HepG2 (cell line): ENCODE measurements around the gene EWSR1. TPM values are rescaled to one million over a fixed set of nuclear protein-coding genes. Genes with fewer than 3 reads are reported as not detected.

Experiments
- BCL6 ChIP-seq: IDR thresholded peaks from 2 replicates; pipeline ENCODE4 v1.6.1; 2016; ENCODE audit warnings: missing genetic modification reagents, missing compliant biosample characterization
- CHCHD3 ChIP-seq: sonication (generic); formaldehyde crosslinking; IDR thresholded peaks from 2 replicates; pipeline ENCODE4 v1.8.0; 2022; ENCODE audit warnings: mild to moderate bottlenecking, missing genetic modification reagents, moderate library complexity
- FOXA3 ChIP-seq: IDR thresholded peaks from 2 replicates; pipeline ENCODE4 v1.6.1; 2016; ENCODE audit warnings: missing genetic modification reagents, missing compliant biosample characterization
- FOXJ3 ChIP-seq: sonication (generic); formaldehyde crosslinking; IDR thresholded peaks from 2 replicates; pipeline ENCODE4 v1.4.0; 2020; ENCODE audit warnings: missing genetic modification reagents, mild to moderate bottlenecking, borderline replicate concordance
- KDM5B ChIP-seq: sonication (generic); formaldehyde crosslinking; IDR thresholded peaks from 2 replicates; pipeline ENCODE4 v1.4.0; 2020; ENCODE audit warnings: missing genetic modification reagents, mild to moderate bottlenecking, borderline replicate concordance
- RFX1 ChIP-seq: fragments of 450-650 bp; IDR thresholded peaks from 2 replicates; pipeline ENCODE4 v1.6.1; 2017
- TBX2 ChIP-seq: sonication (generic); formaldehyde crosslinking; IDR thresholded peaks from 2 replicates; pipeline ENCODE4 v1.5.0; 2020; ENCODE audit warnings: missing genetic modification reagents, mild to moderate bottlenecking, borderline replicate concordance
- TEAD2 ChIP-seq: sonication (generic); formaldehyde crosslinking; IDR thresholded peaks from 2 replicates; pipeline ENCODE4 v1.9.0; 2021; ENCODE audit warnings: missing genetic modification reagents
- ZEB1 ChIP-seq: IDR thresholded peaks from 2 replicates; pipeline ENCODE4 v1.6.1; 2012; ENCODE audit warnings: mild to moderate bottlenecking, low read depth, inconsistent platforms; ENCODE audit not compliant: insufficient replicate concordance
- ZFP41 ChIP-seq: sonication (generic); formaldehyde crosslinking; IDR thresholded peaks from 2 replicates; pipeline ENCODE4 v1.4.0; 2020; ENCODE audit warnings: mild to moderate bottlenecking, missing genetic modification reagents, borderline replicate concordance
- ZNF30 ChIP-seq: sonication (generic); formaldehyde crosslinking; IDR thresholded peaks from 2 replicates; pipeline ENCODE4 v1.5.0; 2020; ENCODE audit warnings: mild to moderate bottlenecking, missing genetic modification reagents
- ZNF607 ChIP-seq: sonication (generic); formaldehyde crosslinking; IDR thresholded peaks from 2 replicates; pipeline ENCODE4 v1.5.1; 2020; ENCODE audit warnings: missing genetic modification reagents, mild to moderate bottlenecking, borderline replicate concordance
- ZSCAN25 ChIP-seq: sonication (generic); formaldehyde crosslinking; IDR thresholded peaks from 2 replicates; pipeline ENCODE4 v1.8.0; 2022; ENCODE audit warnings: mild to moderate bottlenecking, missing genetic modification reagents
- polyA plus RNA-seq, 8 experiments: library from polyadenylated mRNA; depleted of rRNA in 3 of 8; stranded (reverse) in 7 of 8; unstranded in 1 of 8; fragments of >200 nt; fragmentation: Illumina TruSeq in 4 of 8; extraction: Trizol in 4 of 8; gene quantifications; 2 replicates each; pipeline versions ENCODE4 v1.2.1 to v1.2.3, GENCODE V29; 2011 to 2016; ENCODE audit warnings: low read depth in 4 of 8, missing spikeins in 1 of 8, mixed read lengths in 1 of 8; ENCODE audit not compliant: insufficient read depth in 1 of 8
- total RNA-seq, 5 experiments: library from RNA; depleted of rRNA; stranded (reverse); fragments of >200 nt; fragmentation: Illumina TruSeq; extraction: Trizol; gene quantifications; 2 replicates each; pipeline ENCODE4 v1.2.3, GENCODE V29; 2016; ENCODE audit warnings: low read depth in 1 of 5
- TF ChIP-seq, protein P1 (sequence below): sonication (generic); formaldehyde crosslinking; IDR thresholded peaks from 2 replicates; pipeline ENCODE4 v1.5.0; 2020; ENCODE audit warnings: mild to moderate bottlenecking, missing genetic modification reagents, borderline replicate concordance
- TF ChIP-seq, protein P2 (sequence below): sonication (generic); formaldehyde crosslinking; conservative IDR thresholded peaks from 2 replicates; pipeline ENCODE4 v1.4.0; 2020; ENCODE audit warnings: missing genetic modification reagents
- TF ChIP-seq, protein P3 (sequence below): sonication (generic); formaldehyde crosslinking; IDR thresholded peaks from 2 replicates; pipeline ENCODE4 v1.4.0; 2020; ENCODE audit warnings: mild to moderate bottlenecking, missing genetic modification reagents, borderline replicate concordance

EWSR1 gene
- total and polyA plus RNA-seq, 2 of the 13 experiments (the other 11 are each of a cell fraction or from before 2014, with no cell fraction given) = 211 to 326 TPM

DNA sequence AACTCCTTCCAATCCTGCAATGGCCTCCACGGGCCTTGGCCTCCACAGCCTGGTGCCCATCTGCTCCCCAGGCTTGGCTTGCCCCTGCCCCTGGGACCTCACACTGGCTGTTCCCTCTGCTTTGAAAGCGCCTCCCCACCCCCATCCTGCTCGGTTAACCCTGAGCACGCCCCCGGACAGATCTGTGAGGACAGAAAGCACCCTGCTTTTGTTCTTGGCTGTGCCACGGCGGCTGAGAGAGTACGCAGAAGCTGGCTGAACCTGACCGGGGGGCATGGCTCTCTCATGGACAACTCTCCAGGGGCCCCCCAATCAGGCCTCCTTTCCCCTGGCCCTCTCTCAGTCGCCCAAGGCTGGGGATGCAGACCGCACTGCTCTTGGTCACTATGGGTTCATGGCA is 67.6 kb downstream of the EWSR1 start (continued):
- TF ChIP-seq, protein P1, sequence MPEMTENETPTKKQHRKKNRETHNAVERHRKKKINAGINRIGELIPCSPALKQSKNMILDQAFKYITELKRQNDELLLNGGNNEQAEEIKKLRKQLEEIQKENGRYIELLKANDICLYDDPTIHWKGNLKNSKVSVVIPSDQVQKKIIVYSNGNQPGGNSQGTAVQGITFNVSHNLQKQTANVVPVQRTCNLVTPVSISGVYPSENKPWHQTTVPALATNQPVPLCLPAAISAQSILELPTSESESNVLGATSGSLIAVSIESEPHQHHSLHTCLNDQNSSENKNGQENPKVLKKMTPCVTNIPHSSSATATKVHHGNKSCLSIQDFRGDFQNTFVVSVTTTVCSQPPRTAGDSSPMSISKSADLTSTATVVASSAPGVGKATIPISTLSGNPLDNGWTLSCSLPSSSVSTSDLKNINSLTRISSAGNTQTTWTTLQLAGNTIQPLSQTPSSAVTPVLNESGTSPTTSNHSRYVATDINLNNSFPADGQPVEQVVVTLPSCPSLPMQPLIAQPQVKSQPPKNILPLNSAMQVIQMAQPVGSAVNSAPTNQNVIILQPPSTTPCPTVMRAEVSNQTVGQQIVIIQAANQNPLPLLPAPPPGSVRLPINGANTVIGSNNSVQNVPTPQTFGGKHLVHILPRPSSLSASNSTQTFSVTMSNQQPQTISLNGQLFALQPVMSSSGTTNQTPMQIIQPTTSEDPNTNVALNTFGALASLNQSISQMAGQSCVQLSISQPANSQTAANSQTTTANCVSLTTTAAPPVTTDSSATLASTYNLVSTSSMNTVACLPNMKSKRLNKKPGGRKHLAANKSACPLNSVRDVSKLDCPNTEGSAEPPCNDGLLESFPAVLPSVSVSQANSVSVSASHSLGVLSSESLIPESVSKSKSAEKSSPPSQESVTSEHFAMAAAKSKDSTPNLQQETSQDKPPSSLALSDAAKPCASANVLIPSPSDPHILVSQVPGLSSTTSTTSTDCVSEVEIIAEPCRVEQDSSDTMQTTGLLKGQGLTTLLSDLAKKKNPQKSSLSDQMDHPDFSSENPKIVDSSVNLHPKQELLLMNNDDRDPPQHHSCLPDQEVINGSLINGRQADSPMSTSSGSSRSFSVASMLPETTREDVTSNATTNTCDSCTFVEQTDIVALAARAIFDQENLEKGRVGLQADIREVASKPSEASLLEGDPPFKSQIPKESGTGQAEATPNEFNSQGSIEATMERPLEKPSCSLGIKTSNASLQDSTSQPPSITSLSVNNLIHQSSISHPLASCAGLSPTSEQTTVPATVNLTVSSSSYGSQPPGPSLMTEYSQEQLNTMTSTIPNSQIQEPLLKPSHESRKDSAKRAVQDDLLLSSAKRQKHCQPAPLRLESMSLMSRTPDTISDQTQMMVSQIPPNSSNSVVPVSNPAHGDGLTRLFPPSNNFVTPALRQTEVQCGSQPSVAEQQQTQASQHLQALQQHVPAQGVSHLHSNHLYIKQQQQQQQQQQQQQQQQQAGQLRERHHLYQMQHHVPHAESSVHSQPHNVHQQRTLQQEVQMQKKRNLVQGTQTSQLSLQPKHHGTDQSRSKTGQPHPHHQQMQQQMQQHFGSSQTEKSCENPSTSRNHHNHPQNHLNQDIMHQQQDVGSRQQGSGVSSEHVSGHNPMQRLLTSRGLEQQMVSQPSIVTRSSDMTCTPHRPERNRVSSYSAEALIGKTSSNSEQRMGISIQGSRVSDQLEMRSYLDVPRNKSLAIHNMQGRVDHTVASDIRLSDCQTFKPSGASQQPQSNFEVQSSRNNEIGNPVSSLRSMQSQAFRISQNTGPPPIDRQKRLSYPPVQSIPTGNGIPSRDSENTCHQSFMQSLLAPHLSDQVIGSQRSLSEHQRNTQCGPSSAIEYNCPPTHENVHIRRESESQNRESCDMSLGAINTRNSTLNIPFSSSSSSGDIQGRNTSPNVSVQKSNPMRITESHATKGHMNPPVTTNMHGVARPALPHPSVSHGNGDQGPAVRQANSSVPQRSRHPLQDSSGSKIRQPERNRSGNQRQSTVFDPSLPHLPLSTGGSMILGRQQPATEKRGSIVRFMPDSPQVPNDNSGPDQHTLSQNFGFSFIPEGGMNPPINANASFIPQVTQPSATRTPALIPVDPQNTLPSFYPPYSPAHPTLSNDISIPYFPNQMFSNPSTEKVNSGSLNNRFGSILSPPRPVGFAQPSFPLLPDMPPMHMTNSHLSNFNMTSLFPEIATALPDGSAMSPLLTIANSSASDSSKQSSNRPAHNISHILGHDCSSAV = no peak
- TF ChIP-seq FOXJ3 (CRISPR knock-in tag) = no peak
- TF ChIP-seq TBX2 (CRISPR knock-in tag) = no peak
- no peak for TF ChIP-seq BCL6 (CRISPR knock-in tag)
- TF ChIP-seq, protein P2, sequence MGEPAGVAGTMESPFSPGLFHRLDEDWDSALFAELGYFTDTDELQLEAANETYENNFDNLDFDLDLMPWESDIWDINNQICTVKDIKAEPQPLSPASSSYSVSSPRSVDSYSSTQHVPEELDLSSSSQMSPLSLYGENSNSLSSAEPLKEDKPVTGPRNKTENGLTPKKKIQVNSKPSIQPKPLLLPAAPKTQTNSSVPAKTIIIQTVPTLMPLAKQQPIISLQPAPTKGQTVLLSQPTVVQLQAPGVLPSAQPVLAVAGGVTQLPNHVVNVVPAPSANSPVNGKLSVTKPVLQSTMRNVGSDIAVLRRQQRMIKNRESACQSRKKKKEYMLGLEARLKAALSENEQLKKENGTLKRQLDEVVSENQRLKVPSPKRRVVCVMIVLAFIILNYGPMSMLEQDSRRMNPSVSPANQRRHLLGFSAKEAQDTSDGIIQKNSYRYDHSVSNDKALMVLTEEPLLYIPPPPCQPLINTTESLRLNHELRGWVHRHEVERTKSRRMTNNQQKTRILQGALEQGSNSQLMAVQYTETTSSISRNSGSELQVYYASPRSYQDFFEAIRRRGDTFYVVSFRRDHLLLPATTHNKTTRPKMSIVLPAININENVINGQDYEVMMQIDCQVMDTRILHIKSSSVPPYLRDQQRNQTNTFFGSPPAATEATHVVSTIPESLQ (CRISPR knock-in tag) = no peak
- TF ChIP-seq, protein P3, sequence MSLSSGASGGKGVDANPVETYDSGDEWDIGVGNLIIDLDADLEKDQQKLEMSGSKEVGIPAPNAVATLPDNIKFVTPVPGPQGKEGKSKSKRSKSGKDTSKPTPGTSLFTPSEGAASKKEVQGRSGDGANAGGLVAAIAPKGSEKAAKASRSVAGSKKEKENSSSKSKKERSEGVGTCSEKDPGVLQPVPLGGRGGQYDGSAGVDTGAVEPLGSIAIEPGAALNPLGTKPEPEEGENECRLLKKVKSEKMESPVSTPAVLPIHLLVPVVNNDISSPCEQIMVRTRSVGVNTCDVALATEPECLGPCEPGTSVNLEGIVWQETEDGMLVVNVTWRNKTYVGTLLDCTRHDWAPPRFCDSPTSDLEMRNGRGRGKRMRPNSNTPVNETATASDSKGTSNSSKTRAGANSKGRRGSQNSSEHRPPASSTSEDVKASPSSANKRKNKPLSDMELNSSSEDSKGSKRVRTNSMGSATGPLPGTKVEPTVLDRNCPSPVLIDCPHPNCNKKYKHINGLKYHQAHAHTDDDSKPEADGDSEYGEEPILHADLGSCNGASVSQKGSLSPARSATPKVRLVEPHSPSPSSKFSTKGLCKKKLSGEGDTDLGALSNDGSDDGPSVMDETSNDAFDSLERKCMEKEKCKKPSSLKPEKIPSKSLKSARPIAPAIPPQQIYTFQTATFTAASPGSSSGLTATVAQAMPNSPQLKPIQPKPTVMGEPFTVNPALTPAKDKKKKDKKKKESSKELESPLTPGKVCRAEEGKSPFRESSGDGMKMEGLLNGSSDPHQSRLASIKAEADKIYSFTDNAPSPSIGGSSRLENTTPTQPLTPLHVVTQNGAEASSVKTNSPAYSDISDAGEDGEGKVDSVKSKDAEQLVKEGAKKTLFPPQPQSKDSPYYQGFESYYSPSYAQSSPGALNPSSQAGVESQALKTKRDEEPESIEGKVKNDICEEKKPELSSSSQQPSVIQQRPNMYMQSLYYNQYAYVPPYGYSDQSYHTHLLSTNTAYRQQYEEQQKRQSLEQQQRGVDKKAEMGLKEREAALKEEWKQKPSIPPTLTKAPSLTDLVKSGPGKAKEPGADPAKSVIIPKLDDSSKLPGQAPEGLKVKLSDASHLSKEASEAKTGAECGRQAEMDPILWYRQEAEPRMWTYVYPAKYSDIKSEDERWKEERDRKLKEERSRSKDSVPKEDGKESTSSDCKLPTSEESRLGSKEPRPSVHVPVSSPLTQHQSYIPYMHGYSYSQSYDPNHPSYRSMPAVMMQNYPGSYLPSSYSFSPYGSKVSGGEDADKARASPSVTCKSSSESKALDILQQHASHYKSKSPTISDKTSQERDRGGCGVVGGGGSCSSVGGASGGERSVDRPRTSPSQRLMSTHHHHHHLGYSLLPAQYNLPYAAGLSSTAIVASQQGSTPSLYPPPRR (CRISPR knock-in tag) = no peak
- no peak for TF ChIP-seq ZFP41 (CRISPR knock-in tag)
- no peak for TF ChIP-seq ZNF30 (CRISPR knock-in tag)
- TF ChIP-seq FOXA3 (CRISPR knock-in tag) = no peak
- no peak for TF ChIP-seq KDM5B
- no peak for TF ChIP-seq RFX1
- TF ChIP-seq ZSCAN25 = no peak
- TF ChIP-seq ZEB1 = no peak
- no peak for TF ChIP-seq TEAD2 (CRISPR knock-in tag)
- no peak for TF ChIP-seq CHCHD3 (CRISPR knock-in tag)
- no peak for TF ChIP-seq ZNF607 (CRISPR knock-in tag)
